GM12878 (cell line): ENCODE measurements around the gene GSKIP. TPM values are rescaled to one million over a fixed set of nuclear protein-coding genes. Genes with fewer than 3 reads are reported as not detected.

Source experiments
- ATAC-seq: fragments of 200-7000 bp; cut with Tn5 transposase; 3 replicates; pipeline ENCODE4 v1.9.1; 2020; ENCODE audit warnings: mild to moderate bottlenecking, moderate library complexity
- BruUV-seq: library from RNA; stranded (reverse); fragments of 400-500 nt; replicated peaks from 2 replicates; lab custom pipeline; 2021; lab: Mats Ljungman, UMichigan
- CTCF ChIA-PET: fragments of 300-600 bp; sonication (Branson Sonifier 250); formaldehyde crosslinking; extraction: SDS; loops from one replicate; lab custom pipeline; 2021; ENCODE audit warnings: inconsistent platforms; lab: Yijun Ruan, JAX
- POLR2A ChIA-PET: fragments of 350-600 bp; formaldehyde crosslinking; extraction: SDS; loops from one replicate; lab custom pipeline; 2021; ENCODE audit warnings: inconsistent platforms; lab: Charles Lee
- RAD21 ChIA-PET: fragments of 300-600 bp; sonication (Branson Sonifier 250); formaldehyde crosslinking; loops from one replicate; lab custom pipeline; 2023; ENCODE audit warnings: antibody characterized with exemption; ENCODE audit not compliant: unreplicated experiment; lab: Charles Lee
- SMC1A ChIA-PET: fragments of 300-600 bp; sonication (Branson Sonifier 250); formaldehyde crosslinking; loops from one replicate; lab custom pipeline; 2023; ENCODE audit not compliant: unreplicated experiment, uncharacterized antibody; lab: Charles Lee
- DNase-seq: peaks from one replicate; pipeline ENCODE4 v3.0.0-alpha.2; 2011; ENCODE audit warnings: low read depth, low spot score
- FAIRE-seq: peaks from 3 replicates; lab custom pipeline; 2011; peaks lifted over from hg19 to GRCh38; lab: Jason Lieb, UNC
- H2AFZ ChIP-seq: 2 replicates; pipeline ENCODE4 v1.6.0; 2011; ENCODE audit warnings: low read depth, low read length, control low read depth; ENCODE audit not compliant: control insufficient read depth
- H3K27ac ChIP-seq: 2 replicates; pipeline ENCODE4 v1.5.1; 2011; ENCODE audit warnings: control low read depth; ENCODE audit not compliant: control insufficient read depth, insufficient read depth
- H3K27me3 ChIP-seq, 2 experiments: replicated peaks in 1 of 2; 2 replicates each; pipeline versions ENCODE4 v1.6.0 to v1.6.1; 2011; ENCODE audit warnings: low read length in 1 of 2; ENCODE audit not compliant: control insufficient read depth in 2 of 2, insufficient read depth in 2 of 2
- H3K36me3 ChIP-seq, 2 experiments: 2 replicates each; pipeline ENCODE4 v1.5.1; 2011; ENCODE audit warnings: low read length in 1 of 2; ENCODE audit not compliant: control insufficient read depth in 2 of 2, insufficient read depth in 2 of 2
- H3K4me1 ChIP-seq: 2 replicates; pipeline ENCODE4 v1.6.1; 2011; ENCODE audit warnings: mild to moderate bottlenecking, low read length, moderate library complexity, mixed read lengths; ENCODE audit not compliant: control insufficient read depth, insufficient read depth
- H3K4me2 ChIP-seq: 2 replicates; pipeline ENCODE4 v1.6.0; 2011; ENCODE audit warnings: control low read depth; ENCODE audit not compliant: control insufficient read depth, insufficient read depth
- H3K4me3 ChIP-seq: fragments of 200-600 bp; sonication (generic); 2 replicates; pipeline ENCODE4 v1.5.1; 2016
- H3K79me2 ChIP-seq: 2 replicates; pipeline ENCODE4 v1.6.0; 2011; ENCODE audit warnings: low read length; ENCODE audit not compliant: control insufficient read depth, insufficient read depth
- H3K9ac ChIP-seq: 2 replicates; pipeline ENCODE4 v1.8.0; 2011; ENCODE audit warnings: low read length, control low read depth, mixed read lengths; ENCODE audit not compliant: control insufficient read depth, insufficient read depth
- H3K9me3 ChIP-seq: replicated peaks from 3 replicates; pipeline ENCODE4 v1.5.1; 2011; ENCODE audit warnings: mild to moderate bottlenecking, low read length; ENCODE audit not compliant: control insufficient read depth, insufficient read depth
- H4K20me1 ChIP-seq: 2 replicates; pipeline ENCODE4 v1.6.0; 2011; ENCODE audit not compliant: control insufficient read depth, insufficient read depth
- CHD2 ChIP-seq: IDR thresholded peaks from 2 replicates; pipeline ENCODE4 v1.6.1; 2011; ENCODE audit warnings: low read depth, low read length, improper control_type of control experiment, borderline replicate concordance
- CHD4 ChIP-seq: fragments of 200-600 bp; sonication (generic); IDR thresholded peaks from 2 replicates; pipeline ENCODE4 v1.6.1; 2016; ENCODE audit warnings: mild to moderate bottlenecking
- FOXM1 ChIP-seq: IDR thresholded peaks from 2 replicates; pipeline ENCODE4 v1.6.1; 2012; ENCODE audit warnings: low read depth, mild to moderate bottlenecking, inconsistent platforms, low read length, moderate library complexity
- GATAD2B ChIP-seq: fragments of 450-650 bp; conservative IDR thresholded peaks from 2 replicates; pipeline ENCODE4 v1.6.1; 2017; ENCODE audit warnings: low read depth, mild to moderate bottlenecking, moderate library complexity
- HCFC1 ChIP-seq: fragments of 150-350 bp; IDR thresholded peaks from 2 replicates; pipeline ENCODE4 v1.6.1; 2014; ENCODE audit warnings: low read length
- IRF4 ChIP-seq: IDR thresholded peaks from 2 replicates; pipeline ENCODE4 v1.6.1; 2011; ENCODE audit warnings: low read depth, low read length
- LARP7 ChIP-seq: fragments of 450-650 bp; IDR thresholded peaks from 2 replicates; pipeline ENCODE4 v1.6.1; 2017; ENCODE audit warnings: mild to moderate bottlenecking
- NFYA ChIP-seq: IDR thresholded peaks from 2 replicates; pipeline ENCODE4 v1.6.1; 2011; ENCODE audit warnings: low read depth, mild to moderate bottlenecking, low read length, improper control_type of control experiment, borderline replicate concordance
- PML ChIP-seq: IDR thresholded peaks from 2 replicates; pipeline ENCODE4 v1.6.1; 2012; ENCODE audit warnings: low read length, inconsistent platforms
- RB1 ChIP-seq: fragments of 450-650 bp; formaldehyde crosslinking; IDR thresholded peaks from 2 replicates; pipeline ENCODE4 v1.6.1; 2017; ENCODE audit warnings: mild to moderate bottlenecking, borderline replicate concordance
- RCOR1 ChIP-seq: conservative IDR thresholded peaks from 2 replicates; pipeline ENCODE4 v1.6.1; 2012; ENCODE audit warnings: low read depth, low read length, improper control_type of control experiment
- RELA ChIP-seq: fragments of 450-650 bp; IDR thresholded peaks from 2 replicates; pipeline ENCODE4 v1.8.0; 2014; ENCODE audit warnings: borderline replicate concordance; ENCODE audit not compliant: partially characterized antibody
- TAF1 ChIP-seq: IDR thresholded peaks from 2 replicates; pipeline ENCODE4 v1.6.1; 2011; ENCODE audit warnings: mild to moderate bottlenecking, low read depth, low read length, borderline replicate concordance
- TCF3 ChIP-seq: IDR thresholded peaks from 2 replicates; pipeline ENCODE4 v1.6.1; 2012; ENCODE audit warnings: low read depth, mild to moderate bottlenecking, low read length, borderline replicate concordance; ENCODE audit not compliant: insufficient read depth
- WGBS: methylation state at CpG from one replicate; pipeline ENCODE4 v1.1.6; 2016; ENCODE audit warnings: low lambda C conversion rate; ENCODE audit not compliant: insufficient replicate concordance, insufficient coverage; ENCODE audit errors: missing lambda C conversion rate; 5-methylcytosine and 5-hydroxymethylcytosine counted together
- in situ Hi-C: fragments of 300-500 bp; cut with MboI; formaldehyde crosslinking; loops from 9 replicates; pipeline ENCODE4 v1.14.3; 2018; ENCODE audit warnings: mixed read lengths
- intact Hi-C: fragments of 100-400 bp; cut with micrococcal nuclease; formaldehyde crosslinking; loops from one replicate; pipeline ENCODE4 v1.14.2; 2022; ENCODE audit not compliant: unreplicated experiment
- polyA plus RNA-seq, 11 experiments: library from polyadenylated mRNA; depleted of rRNA in 4 of 11; unstranded in 6 of 11; stranded (reverse) in 5 of 11; fragments of >200 nt; fragmentation: Nextera tagmentation in 4 of 11; fragmentation: Illumina TruSeq in 1 of 11; extraction: Ambion mirVana in 4 of 11; extraction: Trizol in 1 of 11; gene quantifications; 1 replicate in 1 of 11; 2 replicates in 10 of 11; pipeline versions ENCODE4 v1.2.1 to v1.2.3, GENCODE V29; 2011 to 2016; ENCODE audit warnings: inconsistent platforms in 2 of 11, missing spikeins in 2 of 11, low read depth in 1 of 11
- total RNA-seq, 4 experiments: library from RNA; depleted of rRNA in 3 of 4; stranded (reverse); fragments of >200 nt in 3 of 4; fragmentation: Illumina TruSeq in 1 of 4; extraction: Trizol in 1 of 4; gene quantifications; 2 replicates each; pipeline versions ENCODE4 v1.2.1 to v1.2.3, GENCODE V29; 2013 to 2021
- TF ChIP-seq, protein P1 (sequence below): fragments of 450-650 bp; IDR thresholded peaks from 2 replicates; pipeline ENCODE4 v1.6.1; 2017; ENCODE audit warnings: mild to moderate bottlenecking, low read depth, inconsistent platforms; ENCODE audit not compliant: poor library complexity, severe bottlenecking
- TF ChIP-seq, protein P2 (sequence below): fragments of 450-650 bp; IDR thresholded peaks from 2 replicates; pipeline ENCODE4 v1.6.1; 2017; ENCODE audit warnings: mild to moderate bottlenecking
- TF ChIP-seq, protein P3 (sequence below): IDR thresholded peaks from 2 replicates; pipeline ENCODE4 v1.6.1; 2012; ENCODE audit warnings: low read depth, low read length, improper control_type of control experiment

GSKIP gene
- total and polyA plus RNA-seq, 10 of the 15 experiments (the other 5 are each of a cell fraction or from before 2014, with no cell fraction given), result 15.4 to 75.2 (median 26.1) TPM

GRCh38 chr14:96363751-96364336 lies 518 bp downstream of the GSKIP start:
- intact Hi-C loops, result loop anchor here (1.0 kb wide), 1 partner anchor 27 kb away; no protein-coding TSS in a partner anchor
- Histone ChIP-seq H3K4me2 (peak overlapping the region; percentile 94), H3K79me2 (peaks cover 53% of the 10 kb centered on the region), H3K4me1 (peaks cover 12% of the 10 kb centered on the region), H4K20me1 (no peaks in the 10 kb centered on the region), H3K4me3 (peak overlapping the region; percentile 98), H2AFZ (peak overlapping the region; percentile 80), H3K9ac (peak overlapping the region; percentile 57), H3K9me3 (no peaks in the 10 kb centered on the region; the same call in 2 of the 3 replicates), H3K36me3 (no peaks in the 10 kb centered on the region), H3K27ac (peak overlapping the region; percentile 61), H3K27me3 (no peaks in the 10 kb centered on the region)
- CTCF ChIA-PET, result no interaction called here
- FAIRE-seq (no peak), ATAC-seq (peak; percentile 60), DNase-seq (no peak)
- POLR2A ChIA-PET, result interaction anchor here (0.6 kb wide), 1 partner anchor 1518 kb away, joined by 8 read pairs; no protein-coding TSS in a partner anchor
- in situ Hi-C loops, result no loop called here
- no TSS peak for BruUV-seq
- no peak for TF ChIP-seq FOXM1
- TF ChIP-seq HCFC1, result no peak
- no peak for TF ChIP-seq RELA
- TF ChIP-seq, protein P1, sequence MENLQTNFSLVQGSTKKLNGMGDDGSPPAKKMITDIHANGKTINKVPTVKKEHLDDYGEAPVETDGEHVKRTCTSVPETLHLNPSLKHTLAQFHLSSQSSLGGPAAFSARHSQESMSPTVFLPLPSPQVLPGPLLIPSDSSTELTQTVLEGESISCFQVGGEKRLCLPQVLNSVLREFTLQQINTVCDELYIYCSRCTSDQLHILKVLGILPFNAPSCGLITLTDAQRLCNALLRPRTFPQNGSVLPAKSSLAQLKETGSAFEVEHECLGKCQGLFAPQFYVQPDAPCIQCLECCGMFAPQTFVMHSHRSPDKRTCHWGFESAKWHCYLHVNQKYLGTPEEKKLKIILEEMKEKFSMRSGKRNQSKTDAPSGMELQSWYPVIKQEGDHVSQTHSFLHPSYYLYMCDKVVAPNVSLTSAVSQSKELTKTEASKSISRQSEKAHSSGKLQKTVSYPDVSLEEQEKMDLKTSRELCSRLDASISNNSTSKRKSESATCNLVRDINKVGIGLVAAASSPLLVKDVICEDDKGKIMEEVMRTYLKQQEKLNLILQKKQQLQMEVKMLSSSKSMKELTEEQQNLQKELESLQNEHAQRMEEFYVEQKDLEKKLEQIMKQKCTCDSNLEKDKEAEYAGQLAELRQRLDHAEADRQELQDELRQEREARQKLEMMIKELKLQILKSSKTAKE, result no peak
- peak; percentile 4; the same call in 1 of the 2 replicates for TF ChIP-seq TAF1
- no peak for TF ChIP-seq NFYA
- no peak for TF ChIP-seq LARP7
- TF ChIP-seq CHD4, result no peak
- peak; percentile 6; the same call in 1 of the 2 replicates for TF ChIP-seq PML
- TF ChIP-seq, protein P2, sequence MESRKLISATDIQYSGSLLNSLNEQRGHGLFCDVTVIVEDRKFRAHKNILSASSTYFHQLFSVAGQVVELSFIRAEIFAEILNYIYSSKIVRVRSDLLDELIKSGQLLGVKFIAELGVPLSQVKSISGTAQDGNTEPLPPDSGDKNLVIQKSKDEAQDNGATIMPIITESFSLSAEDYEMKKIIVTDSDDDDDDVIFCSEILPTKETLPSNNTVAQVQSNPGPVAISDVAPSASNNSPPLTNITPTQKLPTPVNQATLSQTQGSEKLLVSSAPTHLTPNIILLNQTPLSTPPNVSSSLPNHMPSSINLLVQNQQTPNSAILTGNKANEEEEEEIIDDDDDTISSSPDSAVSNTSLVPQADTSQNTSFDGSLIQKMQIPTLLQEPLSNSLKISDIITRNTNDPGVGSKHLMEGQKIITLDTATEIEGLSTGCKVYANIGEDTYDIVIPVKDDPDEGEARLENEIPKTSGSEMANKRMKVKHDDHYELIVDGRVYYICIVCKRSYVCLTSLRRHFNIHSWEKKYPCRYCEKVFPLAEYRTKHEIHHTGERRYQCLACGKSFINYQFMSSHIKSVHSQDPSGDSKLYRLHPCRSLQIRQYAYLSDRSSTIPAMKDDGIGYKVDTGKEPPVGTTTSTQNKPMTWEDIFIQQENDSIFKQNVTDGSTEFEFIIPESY, result no peak
- TF ChIP-seq GATAD2B, result peak; percentile 5; the same call in 1 of the 2 replicates
- TF ChIP-seq TCF3, result no peak
- no peak for TF ChIP-seq CHD2
- TF ChIP-seq IRF4, result no peak
- TF ChIP-seq RB1, result peak; percentile 25; the same call in 1 of the 2 replicates
- TF ChIP-seq RCOR1, result no peak
- TF ChIP-seq, protein P3, sequence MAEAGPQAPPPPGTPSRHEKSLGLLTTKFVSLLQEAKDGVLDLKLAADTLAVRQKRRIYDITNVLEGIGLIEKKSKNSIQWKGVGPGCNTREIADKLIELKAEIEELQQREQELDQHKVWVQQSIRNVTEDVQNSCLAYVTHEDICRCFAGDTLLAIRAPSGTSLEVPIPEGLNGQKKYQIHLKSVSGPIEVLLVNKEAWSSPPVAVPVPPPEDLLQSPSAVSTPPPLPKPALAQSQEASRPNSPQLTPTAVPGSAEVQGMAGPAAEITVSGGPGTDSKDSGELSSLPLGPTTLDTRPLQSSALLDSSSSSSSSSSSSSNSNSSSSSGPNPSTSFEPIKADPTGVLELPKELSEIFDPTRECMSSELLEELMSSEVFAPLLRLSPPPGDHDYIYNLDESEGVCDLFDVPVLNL, result no peak
- 1% methylated on average over 38 of the region's 38 CpGs for WGBS
- RAD21 ChIA-PET, result interaction anchor here (1.5 kb wide), 1 partner anchor 16 kb away, joined by 3 read pairs; no protein-coding TSS in a partner anchor
- SMC1A ChIA-PET, result interaction anchor here (1.0 kb wide), 1 partner anchor 16 kb away, joined by 3 read pairs; no protein-coding TSS in a partner anchor
